DND-41 (cell line): ENCODE results near the gene NR6A1.

ENCODE experiments used
- CTCF ChIP-seq: IDR thresholded peaks from 2 replicates; pipeline ENCODE4 v1.5.1; 2012; ENCODE audit warnings: borderline replicate concordance, low read length, moderate library complexity, mild to moderate bottlenecking; ENCODE audit not compliant: poor library complexity, severe bottlenecking; ENCODE audit errors: extremely low read depth
- EZH2 ChIP-seq: IDR thresholded peaks from 3 replicates; pipeline ENCODE4 v1.6.1; 2012; ENCODE audit warnings: borderline replicate concordance, low read depth, mild to moderate bottlenecking, moderate library complexity, low read length, inconsistent platforms; ENCODE audit not compliant: severe bottlenecking

- TF ChIP-seq CTCF (no peak), EZH2 (no peak)
These were observed 46.6 kb downstream of the NR6A1 start for GRCh38 chr9:124724415-124725067.
